ENCODE measurements around the gene PRDX1. TPM values are rescaled to one million over a fixed set of nuclear protein-coding genes. Genes with fewer than 3 reads are reported as not detected.
"Not testable (repeated sequence)": the region's sequence is repeated elsewhere in the genome, so short reads cannot be mapped to it uniquely, and the experiment has no call there.

PRDX1 gene
- total and polyA plus RNA-seq, 2 of the 13 experiments (the other 11 are each of a cell fraction or from before 2014, with no cell fraction given), result 761 to 1,898 TPM

- CTCF ChIA-PET (ENCODE audit: low intra/inter-chr PET ratio, low total read pairs), result no interaction called here
- Histone ChIP-seq H3K9me3 (ENCODE audit: low read length) (no peaks in the 10 kb centered on the region), H3K36me3 (replicated peaks in 1 of 2; ENCODE audit: control insufficient read depth in 1 of 2, insufficient read depth in 2 of 2, low read length in 2 of 2) (no peaks in the 10 kb centered on the region; a peak in 1 of 5 replicates), H3K4me3 (replicated peaks in 1 of 3; ENCODE audit: insufficient read depth in 1 of 3, low read depth in 2 of 3, low read length in 3 of 3) (no peak overlapping the region), H3K27ac (ENCODE audit: extremely low read length, insufficient read depth, low read length) (no peak overlapping the region), H3K4me2 (ENCODE audit: low read depth, low read length) (no peak overlapping the region), H3K4me1 (ENCODE audit: insufficient read depth, low read length) (peaks cover 10% of the 10 kb centered on the region; the same call in 1 of the 2 replicates), H3K27me3 (ENCODE audit: control insufficient read depth in 1 of 2, insufficient read depth in 2 of 2, low read length in 2 of 2) (no peaks in the 10 kb centered on the region), H4K20me1 (ENCODE audit: insufficient read depth, low read length) (no peaks in the 10 kb centered on the region), H3K79me2 (ENCODE audit: insufficient read depth, low read length) (no peaks in the 10 kb centered on the region), H3K9ac (ENCODE audit: insufficient read depth, low read depth, low read length) (no peak overlapping the region), H2AFZ (ENCODE audit: low read length) (no peak overlapping the region)
- in situ Hi-C loops (cut with HindIII; ENCODE audit: extremely low pct_ligation_motif_present, low pct_unique_long_range_greater_than_20kb) (no loop called here), intact Hi-C loops (cut with micrococcal nuclease; ENCODE audit: unreplicated experiment) (no loop called here)
- BruUV-seq (replicated peaks), result no TSS peak
- 97% methylated on average over 3 of the region's 3 CpGs for WGBS (ENCODE audit: low lambda C conversion rate)
- POLR2A ChIA-PET, result no interaction called here
- no peak for DNase-seq (ENCODE audit: low spot score)
- FAIRE-seq, result no peak
- TF ChIP-seq ZBTB7B (CRISPR knock-in tag; IDR thresholded peaks at IDR 0.05) (no peak), ZNF746 (CRISPR knock-in tag; IDR thresholded peaks at IDR 0.05) (no peak), MYPOP (CRISPR knock-in tag; IDR thresholded peaks at IDR 0.05) (no peak), ZBTB14 (CRISPR knock-in tag; IDR thresholded peaks at IDR 0.05) (no peak), ATF4 (CRISPR knock-in tag; IDR thresholded peaks at IDR 0.05) (no peak), NFIC (IDR thresholded peaks at IDR 0.05; ENCODE audit: low read length) (no peak), DPF2 (CRISPR knock-in tag; IDR thresholded peaks at IDR 0.05; ENCODE audit: borderline replicate concordance, low read depth) (no peak), ZNF484 (CRISPR knock-in tag; IDR thresholded peaks at IDR 0.05; ENCODE audit: borderline replicate concordance, low read depth) (no peak), TAF15 (IDR thresholded peaks at IDR 0.05; ENCODE audit: low read depth, low read length, poor library complexity, severe bottlenecking) (no peak), KLF11 (CRISPR knock-in tag; IDR thresholded peaks at IDR 0.05) (no peak), IKZF1 (IDR thresholded peaks at IDR 0.05) (no peak), KDM3A (CRISPR knock-in tag; IDR thresholded peaks at IDR 0.05; ENCODE audit: low read depth) (no peak), ZFP36L2 (CRISPR knock-in tag; IDR thresholded peaks at IDR 0.05) (no peak), IRF9 (CRISPR knock-in tag; IDR thresholded peaks at IDR 0.05; ENCODE audit: borderline replicate concordance) (no peak), SRSF9 (IDR thresholded peaks at IDR 0.05; ENCODE audit: borderline replicate concordance, insufficient read depth, low read depth, low read length, poor library complexity, severe bottlenecking) (no peak)
- ATAC-seq, result no peak
Observed at GRCh38 chr1:45477646-45478045, 44.0 kb downstream of the PRDX1 start.

- POLR2A ChIA-PET, result not testable (repeated sequence)
Observed at GRCh38 chr1:45474194-45474593, 47.5 kb downstream of the PRDX1 start.

More at GRCh38 chr1:45474194-45474593, 47.5 kb downstream of the PRDX1 start:
- FAIRE-seq; ATAC-seq; H3K4me2 ChIP-seq (ENCODE audit: low read depth, low read length); CTCF ChIA-PET (ENCODE audit: low intra/inter-chr PET ratio, low total read pairs); in situ Hi-C loops (cut with HindIII; ENCODE audit: extremely low pct_ligation_motif_present, low pct_unique_long_range_greater_than_20kb); H2AFZ ChIP-seq (ENCODE audit: low read length); DNase-seq (ENCODE audit: low spot score); H3K9me3 ChIP-seq (ENCODE audit: low read length); H3K36me3 ChIP-seq (replicated peaks in 1 of 2; ENCODE audit: control insufficient read depth in 1 of 2, insufficient read depth in 2 of 2, low read length in 2 of 2); H3K27ac ChIP-seq (ENCODE audit: extremely low read length, insufficient read depth, low read length); BruUV-seq (replicated peaks); H3K79me2 ChIP-seq (ENCODE audit: insufficient read depth, low read length); H4K20me1 ChIP-seq (ENCODE audit: insufficient read depth, low read length); intact Hi-C loops (cut with micrococcal nuclease; ENCODE audit: unreplicated experiment); H3K4me3 ChIP-seq (replicated peaks in 1 of 3; ENCODE audit: insufficient read depth in 1 of 3, low read depth in 2 of 3, low read length in 3 of 3); H3K27me3 ChIP-seq (ENCODE audit: control insufficient read depth in 1 of 2, insufficient read depth in 2 of 2, low read length in 2 of 2); H3K9ac ChIP-seq (ENCODE audit: insufficient read depth, low read depth, low read length); H3K4me1 ChIP-seq (ENCODE audit: insufficient read depth, low read length): not testable (repeated sequence)
- 96% methylated on average over 6 of the region's 6 CpGs for WGBS (ENCODE audit: low lambda C conversion rate)

Measured in HepG2 (cell line).